Mesenteric fat pad (tissue), 1 donor: Measurements from ENCODE around the gene HMCES. TPM values are rescaled to one million over a fixed set of nuclear protein-coding genes. Genes with fewer than 3 reads are reported as not detected.
A peak's percentile ranks its signal among the peaks of the same experiment; 100 is the strongest.

Source experiments
- DNase-seq: peaks from one replicate; pipeline ENCODE4 v3.0.0-alpha.2; 2020; ENCODE audit warnings: low spot score
- total RNA-seq: library from RNA; stranded (reverse); fragmentation: NEBNext Ultra II Directional; extraction: Animal tissue kit (Norgen Biotek cat#: 25700); gene quantifications from one replicate; pipeline ENCODE4 v1.2.1, GENCODE V29; 2021
- donor health status: DM: yes; HTN: yes; CAD: no.

HMCES gene
- total RNA-seq, 1 donor from 2014 or later = 38.5 TPM

GRCh38 chr3:129295286-129295685 lies 16.6 kb downstream of the HMCES start:
- no peak for DNase-seq

- DNase-seq = peak; percentile 62
Measured at GRCh38 chr3:129304146-129304961, 25.7 kb downstream of the HMCES start.

GRCh38 chr3:129304962-129305222 lies 26.2 kb downstream of the HMCES start:
- peak; percentile 60 for DNase-seq

DNA sequence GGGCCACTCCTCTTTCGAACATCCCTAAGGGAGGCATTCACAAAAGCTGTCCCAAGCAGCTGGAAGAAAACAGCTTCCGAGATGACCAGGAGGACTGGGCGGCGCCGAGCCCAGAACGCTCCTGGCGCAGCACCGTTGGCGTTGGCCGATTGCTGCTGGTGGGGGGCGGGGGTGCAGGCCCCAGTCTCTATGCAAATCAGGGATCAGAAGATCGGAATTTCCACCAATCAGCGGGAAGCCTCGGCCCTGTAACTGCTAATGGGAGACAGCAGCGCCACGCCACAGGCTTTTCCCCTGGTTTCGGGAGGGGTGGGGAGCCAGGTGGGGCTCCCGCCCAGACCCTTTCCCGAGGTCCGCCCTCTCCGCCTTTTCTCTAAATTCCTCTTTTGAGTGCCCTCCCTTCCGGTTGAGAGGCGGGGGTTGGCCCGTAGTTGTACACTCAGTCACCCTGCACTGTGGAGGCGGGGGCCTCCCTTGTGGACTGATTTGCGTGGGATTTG lies 27.0 kb downstream of the HMCES start:
- peak; percentile 91 for DNase-seq

DNA sequence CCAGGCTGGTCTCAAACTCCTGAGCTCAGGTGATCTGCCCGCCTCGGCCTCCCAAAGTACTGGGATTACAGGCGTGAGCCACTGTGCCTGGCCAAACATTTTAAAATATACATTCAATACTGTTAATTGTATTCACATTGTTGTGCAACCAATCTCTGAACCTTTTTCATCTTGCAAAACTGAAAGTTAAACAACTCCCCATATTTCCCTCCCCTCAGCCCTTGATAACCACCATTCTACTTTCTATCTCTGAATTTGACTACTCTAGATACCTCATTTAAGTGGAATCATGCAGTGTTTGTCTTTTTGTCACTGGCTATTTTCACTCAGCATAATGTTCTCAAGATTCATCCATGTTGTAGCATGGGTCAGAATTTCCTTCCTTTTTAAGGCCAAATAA lies 30.0 kb downstream of the HMCES start:
- no peak for DNase-seq

- DNase-seq = no peak
Measured at GRCh38 chr3:129310111-129311011, 31.7 kb downstream of the HMCES start.

DNA sequence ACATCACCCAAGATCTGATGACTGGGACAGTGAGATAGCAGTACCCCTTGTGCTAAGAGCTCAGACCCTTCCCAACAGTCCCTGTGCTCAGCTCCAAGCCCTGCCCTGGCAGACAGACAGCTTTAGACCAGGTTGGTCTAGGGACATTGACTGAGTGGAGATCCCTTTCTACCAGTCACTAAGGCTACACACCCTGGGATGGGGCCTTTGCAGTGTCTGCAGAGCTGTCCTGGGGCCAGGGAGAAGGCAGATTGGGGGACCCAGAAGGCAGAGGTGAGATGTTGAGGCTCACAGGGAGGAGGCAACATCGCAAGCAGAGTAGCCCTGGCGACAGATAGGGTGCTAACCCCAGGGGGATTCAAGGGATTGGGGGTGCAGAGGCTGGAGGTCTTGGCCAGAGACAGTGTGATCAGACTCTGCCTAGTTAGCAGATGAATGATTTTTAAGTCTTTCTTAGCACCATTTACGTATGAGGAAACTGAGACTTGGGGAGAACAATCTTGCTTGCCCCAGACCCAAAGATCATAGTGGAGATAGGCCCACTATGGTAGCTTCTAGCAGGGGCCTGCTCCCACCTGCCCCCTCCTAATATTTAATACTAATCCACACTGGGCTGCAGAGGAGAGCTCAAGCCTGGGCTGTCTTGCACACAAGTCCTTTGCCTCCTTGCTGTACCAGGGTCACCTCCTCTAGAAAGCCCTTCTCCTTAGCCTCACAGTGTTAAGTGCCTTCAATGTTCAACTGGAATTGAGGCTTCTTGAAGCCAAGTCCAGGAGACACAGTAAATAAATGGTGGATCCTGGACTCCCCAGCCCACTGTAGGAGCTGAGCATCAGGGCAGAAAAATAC lies 32.6 kb downstream of the HMCES start:
- no peak for DNase-seq

- no peak for DNase-seq
Measured at GRCh38 chr3:129312021-129312639, 33.5 kb downstream of the HMCES start.

GRCh38 chr3:129312671-129313414 lies 34.2 kb downstream of the HMCES start:
- DNase-seq = no peak

GRCh38 chr3:129313415-129313664 lies 34.7 kb downstream of the HMCES start:
- no peak for DNase-seq

DNA sequence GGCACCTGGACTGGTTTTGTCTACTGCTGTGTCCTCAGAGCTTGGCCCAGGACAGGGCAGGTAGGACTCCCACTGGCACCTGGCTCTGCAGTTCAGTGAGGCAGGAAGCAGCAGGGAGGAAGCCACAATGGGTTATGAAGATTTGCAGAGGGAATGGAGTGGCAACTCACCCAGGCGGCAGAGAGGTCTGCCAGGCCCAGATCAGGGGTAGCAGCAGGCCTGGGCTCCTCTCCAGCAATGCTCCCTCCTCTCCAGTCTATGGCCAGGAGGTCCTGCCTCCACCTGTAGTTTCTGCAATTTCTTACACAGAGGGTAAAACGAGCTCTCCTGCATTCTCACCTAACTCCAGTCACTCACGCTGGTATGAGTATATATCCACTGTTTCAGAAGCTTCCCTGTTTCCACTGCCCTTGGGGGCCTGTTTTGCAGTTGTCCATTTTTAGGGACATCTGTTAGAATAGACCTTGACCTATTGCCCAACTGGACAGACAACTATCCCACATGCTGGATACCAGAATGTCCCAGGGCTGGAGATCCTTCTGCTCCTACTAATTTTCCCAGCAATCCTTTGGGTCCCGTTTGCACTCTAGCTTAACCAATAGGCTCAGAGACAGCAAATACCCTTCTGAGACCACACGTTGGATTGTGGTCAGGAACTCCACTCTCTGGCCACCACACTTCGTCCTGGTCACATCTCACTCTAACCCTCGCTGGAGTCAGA lies 35.2 kb downstream of the HMCES start:
- DNase-seq = peak; percentile 74

- DNase-seq = peak; percentile 95
Measured at GRCh38 chr3:129314386-129315222, 35.9 kb downstream of the HMCES start.

- peak; percentile 90 for DNase-seq
Measured at GRCh38 chr3:129315223-129315997, 36.7 kb downstream of the HMCES start.

- DNase-seq = no peak
Measured at GRCh38 chr3:129315998-129316247, 37.3 kb downstream of the HMCES start.

DNA sequence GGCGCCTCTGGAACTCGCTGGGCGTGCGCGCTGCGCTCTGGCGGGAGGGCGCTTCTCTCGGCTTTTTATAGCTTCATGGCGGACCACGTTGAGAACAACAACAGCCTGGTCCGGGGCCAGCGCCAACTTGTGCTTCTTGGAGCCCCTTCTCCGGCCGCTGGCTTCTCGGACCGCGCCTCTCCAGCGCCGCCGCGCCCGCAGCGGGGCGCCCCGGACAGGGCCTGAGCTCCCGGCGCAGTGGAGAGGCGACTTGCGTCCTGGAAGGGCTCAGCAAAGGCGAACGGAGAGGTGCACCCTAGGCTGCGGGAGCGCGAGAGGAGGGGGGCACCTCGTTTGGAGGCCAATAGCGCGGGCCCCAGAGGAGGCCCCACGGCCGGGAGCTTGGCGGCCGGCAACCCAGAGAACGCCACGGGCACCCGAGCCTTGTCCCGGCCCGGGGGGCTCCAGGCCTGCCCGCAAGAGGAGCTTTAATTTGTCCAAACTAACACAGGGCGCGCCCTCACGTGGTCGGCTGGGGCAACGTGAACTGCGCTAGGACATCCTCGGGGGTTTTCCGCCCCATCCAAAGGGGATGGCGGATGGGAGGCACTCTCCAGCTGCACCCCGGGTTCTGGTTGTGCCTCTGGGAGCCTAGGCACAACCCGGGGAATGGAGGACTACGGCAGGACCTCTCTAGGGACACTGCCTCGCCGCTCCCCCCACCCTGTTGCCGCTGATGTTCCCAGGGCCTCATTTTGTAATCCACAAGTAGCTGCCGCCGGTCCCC lies 37.8 kb downstream of the HMCES start:
- DNase-seq = peak; percentile 96

DNA sequence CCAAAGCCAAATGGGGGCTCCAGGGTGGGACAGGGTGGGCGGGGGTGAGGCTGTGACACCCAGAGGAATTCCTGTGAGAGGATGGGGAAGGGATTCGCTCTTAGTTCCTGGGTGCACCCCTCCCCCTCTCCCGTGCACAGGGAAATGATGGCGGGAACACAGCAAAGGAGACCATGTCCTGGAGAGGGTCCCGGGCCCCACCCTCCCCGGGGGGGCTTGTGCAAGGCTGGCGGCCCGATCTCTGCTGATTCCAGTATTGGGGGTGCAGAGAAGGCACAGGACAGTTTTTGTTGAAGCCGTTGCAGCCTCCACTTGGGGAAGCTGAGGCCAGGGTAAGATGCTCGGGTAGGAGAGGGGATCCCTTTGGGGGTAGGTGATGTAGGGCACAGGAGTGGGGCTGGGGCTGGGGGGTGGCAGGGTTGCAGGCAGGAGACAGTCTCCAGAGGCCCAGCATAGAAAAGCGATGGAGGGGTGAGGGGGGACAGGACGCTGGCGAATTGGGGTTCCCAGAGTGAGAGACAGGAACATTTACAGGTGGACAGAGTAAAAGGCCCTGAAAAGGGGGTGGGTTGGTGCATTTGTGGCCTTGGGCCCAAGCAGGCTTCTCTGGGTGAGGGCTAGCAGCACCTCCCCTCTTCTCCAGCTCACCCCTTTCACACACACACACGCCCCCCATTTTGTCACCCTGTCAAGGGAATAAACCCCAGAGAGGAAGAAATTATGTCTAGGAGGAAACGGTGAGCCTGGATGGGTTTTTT lies 38.5 kb downstream of the HMCES start:
- peak; percentile 85 for DNase-seq

DNA sequence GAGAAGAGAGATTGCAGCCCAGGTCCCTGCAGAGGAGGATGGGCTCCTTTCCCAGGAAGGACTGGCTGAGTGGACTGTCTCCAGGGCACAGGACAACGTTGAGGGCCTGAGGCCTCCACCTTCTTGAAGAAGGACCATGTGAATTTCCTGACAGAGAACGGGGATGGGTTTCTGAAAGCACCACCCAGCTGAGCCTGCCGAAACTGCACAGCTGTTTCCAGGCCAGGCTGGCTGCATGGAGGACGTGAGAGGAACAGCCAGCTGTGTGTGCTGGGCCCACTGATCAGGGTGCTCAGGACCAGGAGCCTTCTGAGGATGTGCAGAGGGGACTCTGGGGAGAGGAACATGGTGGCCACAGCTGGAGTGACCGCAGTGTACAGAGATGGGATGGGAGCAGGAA lies 39.2 kb downstream of the HMCES start:
- no peak for DNase-seq
